GM12874 (cell line): ENCODE results near the gene ST3GAL6.

Experiments used
- CTCF ChIP-seq: IDR thresholded peaks from 2 replicates; pipeline ENCODE4 v1.5.1; 2011; ENCODE audit warnings: low read depth, mild to moderate bottlenecking, control low read depth, low read length, moderate library complexity; ENCODE audit not compliant: insufficient read depth

Gene ST3GAL6

GRCh38 chr3:98784042-98784441 lies 20.9 kb downstream of the ST3GAL6 start:
- TF ChIP-seq CTCF, result no peak

- TF ChIP-seq CTCF, result no peak
Measured at GRCh38 chr3:98784666-98785600, 21.8 kb downstream of the ST3GAL6 start.

GRCh38 chr3:98786364-98787006 lies 23.3 kb downstream of the ST3GAL6 start:
- no peak for TF ChIP-seq CTCF

GRCh38 chr3:98787181-98787580 lies 24.0 kb downstream of the ST3GAL6 start:
- no peak for TF ChIP-seq CTCF

GRCh38 chr3:98788651-98789050 lies 25.5 kb downstream of the ST3GAL6 start:
- no peak for TF ChIP-seq CTCF

- TF ChIP-seq CTCF, result no peak
Measured at GRCh38 chr3:98791341-98792325, 28.5 kb downstream of the ST3GAL6 start.
